Loucy (cell line): Measurements from ENCODE around the gene GABBR2.

ENCODE experiments used
- EZH2phosphoT487 ChIP-seq: fragments of 200-600 bp; IDR thresholded peaks from 2 replicates; pipeline ENCODE4 v1.6.1; 2018; ENCODE audit warnings: antibody characterized with exemption, mild to moderate bottlenecking, moderate library complexity, borderline replicate concordance
- TF ChIP-seq, protein P1 (sequence below): fragments of 200-600 bp; sonication (generic); conservative IDR thresholded peaks from 2 replicates; pipeline ENCODE4 v1.5.1; 2014; ENCODE audit warnings: mild to moderate bottlenecking, antibody characterized with exemption, low read length

- TF ChIP-seq, protein P1, sequence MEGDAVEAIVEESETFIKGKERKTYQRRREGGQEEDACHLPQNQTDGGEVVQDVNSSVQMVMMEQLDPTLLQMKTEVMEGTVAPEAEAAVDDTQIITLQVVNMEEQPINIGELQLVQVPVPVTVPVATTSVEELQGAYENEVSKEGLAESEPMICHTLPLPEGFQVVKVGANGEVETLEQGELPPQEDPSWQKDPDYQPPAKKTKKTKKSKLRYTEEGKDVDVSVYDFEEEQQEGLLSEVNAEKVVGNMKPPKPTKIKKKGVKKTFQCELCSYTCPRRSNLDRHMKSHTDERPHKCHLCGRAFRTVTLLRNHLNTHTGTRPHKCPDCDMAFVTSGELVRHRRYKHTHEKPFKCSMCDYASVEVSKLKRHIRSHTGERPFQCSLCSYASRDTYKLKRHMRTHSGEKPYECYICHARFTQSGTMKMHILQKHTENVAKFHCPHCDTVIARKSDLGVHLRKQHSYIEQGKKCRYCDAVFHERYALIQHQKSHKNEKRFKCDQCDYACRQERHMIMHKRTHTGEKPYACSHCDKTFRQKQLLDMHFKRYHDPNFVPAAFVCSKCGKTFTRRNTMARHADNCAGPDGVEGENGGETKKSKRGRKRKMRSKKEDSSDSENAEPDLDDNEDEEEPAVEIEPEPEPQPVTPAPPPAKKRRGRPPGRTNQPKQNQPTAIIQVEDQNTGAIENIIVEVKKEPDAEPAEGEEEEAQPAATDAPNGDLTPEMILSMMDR, result no peak
- no peak for TF ChIP-seq EZH2phosphoT487
These were observed 2.0 kb downstream of the GABBR2 start for GRCh38 chr9:98706651-98707165.
